Cardiac fibroblast (primary cell): Measurements from ENCODE around the gene TMEM233.
A peak's percentile ranks its signal among the peaks of the same experiment; 100 is the strongest.

ENCODE experiments used
- DNase-seq, 2 donors: peaks; one replicate each; pipeline versions ENCODE4 v3.0.0 to v3.0.0-alpha.2; 2010; ENCODE audit warnings: low read depth in 2 of 2
- H3K4me3 ChIP-seq, 2 donors: replicated peaks in 1 of 2; 1 replicate in 1 of 2; 2 replicates in 1 of 2; pipeline ENCODE4 v1.5.1; 2011; ENCODE audit warnings: low read depth in 2 of 2, low read length in 2 of 2, mild to moderate bottlenecking in 2 of 2, moderate library complexity in 1 of 2
- TF ChIP-seq, protein P1 (sequence below): IDR thresholded peaks from one replicate; pipeline ENCODE4 v1.5.1; 2011; ENCODE audit warnings: low read depth, mild to moderate bottlenecking, low read length, inconsistent platforms

TMEM233 gene

GRCh38 chr12:119620490-119620889, 26.9 kb downstream of the TMEM233 start:
- TF ChIP-seq, protein P1, sequence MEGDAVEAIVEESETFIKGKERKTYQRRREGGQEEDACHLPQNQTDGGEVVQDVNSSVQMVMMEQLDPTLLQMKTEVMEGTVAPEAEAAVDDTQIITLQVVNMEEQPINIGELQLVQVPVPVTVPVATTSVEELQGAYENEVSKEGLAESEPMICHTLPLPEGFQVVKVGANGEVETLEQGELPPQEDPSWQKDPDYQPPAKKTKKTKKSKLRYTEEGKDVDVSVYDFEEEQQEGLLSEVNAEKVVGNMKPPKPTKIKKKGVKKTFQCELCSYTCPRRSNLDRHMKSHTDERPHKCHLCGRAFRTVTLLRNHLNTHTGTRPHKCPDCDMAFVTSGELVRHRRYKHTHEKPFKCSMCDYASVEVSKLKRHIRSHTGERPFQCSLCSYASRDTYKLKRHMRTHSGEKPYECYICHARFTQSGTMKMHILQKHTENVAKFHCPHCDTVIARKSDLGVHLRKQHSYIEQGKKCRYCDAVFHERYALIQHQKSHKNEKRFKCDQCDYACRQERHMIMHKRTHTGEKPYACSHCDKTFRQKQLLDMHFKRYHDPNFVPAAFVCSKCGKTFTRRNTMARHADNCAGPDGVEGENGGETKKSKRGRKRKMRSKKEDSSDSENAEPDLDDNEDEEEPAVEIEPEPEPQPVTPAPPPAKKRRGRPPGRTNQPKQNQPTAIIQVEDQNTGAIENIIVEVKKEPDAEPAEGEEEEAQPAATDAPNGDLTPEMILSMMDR = no peak
- DNase-seq = no peak
- H3K4me3 ChIP-seq = no peak overlapping the region

DNA sequence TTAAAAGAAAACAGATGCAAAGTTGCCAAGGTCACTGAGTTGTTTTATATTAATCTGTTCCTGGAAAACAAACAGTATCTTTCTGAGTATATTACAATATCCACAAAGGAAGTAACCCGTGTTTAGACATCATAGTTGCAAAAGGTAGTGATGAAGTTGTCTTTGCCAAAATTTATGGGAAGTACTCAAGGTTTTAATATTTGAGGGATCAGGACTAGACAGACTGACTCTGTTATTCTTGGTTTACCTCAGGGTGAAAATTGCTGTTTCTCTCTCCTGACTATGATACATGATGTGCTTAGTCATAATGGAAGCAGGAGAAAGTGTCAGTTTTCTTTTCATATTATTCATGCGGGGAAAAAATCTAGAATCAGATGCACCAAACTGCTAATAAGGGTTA, 28.3 kb downstream of the TMEM233 start:
- DNase-seq = no peak
- no peak overlapping the region for H3K4me3 ChIP-seq
- TF ChIP-seq, protein P1 = no peak

DNA sequence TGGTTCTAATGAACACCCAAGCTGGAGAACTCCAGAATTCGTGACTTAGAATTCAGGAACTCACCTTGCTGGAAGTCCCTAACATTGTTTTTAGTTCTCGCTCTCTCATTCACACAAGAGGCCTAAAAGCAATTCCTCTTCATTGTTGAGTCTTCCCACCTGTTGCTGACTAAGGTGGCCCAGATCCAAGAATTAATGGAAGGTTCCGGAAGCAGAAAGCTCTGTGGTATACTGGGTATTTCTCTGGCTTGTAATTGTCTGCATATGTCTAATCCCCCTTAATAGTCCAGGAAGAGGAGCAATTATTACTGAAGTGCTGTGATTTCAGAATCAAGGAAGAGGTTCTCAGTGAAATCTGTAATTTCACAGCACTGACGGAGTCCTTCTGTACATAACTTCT, 31.4 kb downstream of the TMEM233 start:
- DNase-seq = peak; percentile 21 to 41
- TF ChIP-seq, protein P1 = no peak
- H3K4me3 ChIP-seq = no peak overlapping the region

- no peak for DNase-seq
- TF ChIP-seq, protein P1 = no peak
- H3K4me3 ChIP-seq = no peak overlapping the region
Observed at GRCh38 chr12:119627019-119627643, 33.6 kb downstream of the TMEM233 start.

DNA sequence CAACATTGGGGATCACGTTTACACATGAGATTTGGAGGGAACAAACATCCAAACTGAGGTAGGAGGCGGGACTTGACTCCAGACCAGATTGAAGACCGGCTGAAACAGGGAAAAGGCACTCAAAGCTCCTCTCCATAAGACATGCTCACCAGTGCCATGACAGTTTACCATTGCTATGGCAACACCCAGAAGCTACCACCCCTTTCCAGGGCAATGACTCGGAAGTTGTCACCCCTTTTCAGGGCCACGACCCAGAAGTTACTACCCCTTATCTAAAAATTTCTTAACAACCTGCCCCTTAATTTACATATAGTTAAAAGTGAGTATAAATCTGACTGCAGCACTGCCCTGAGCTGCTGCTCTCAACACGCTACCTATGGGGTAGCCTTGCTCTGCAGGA, 34.1 kb downstream of the TMEM233 start:
- no peak overlapping the region for H3K4me3 ChIP-seq
- DNase-seq = no peak
- TF ChIP-seq, protein P1 = no peak

- no peak for DNase-seq
- H3K4me3 ChIP-seq = no peak overlapping the region
- TF ChIP-seq, protein P1 = no peak
Observed at GRCh38 chr12:119630223-119630780, 36.7 kb downstream of the TMEM233 start.

GRCh38 chr12:119630962-119631550, 37.5 kb downstream of the TMEM233 start:
- H3K4me3 ChIP-seq = no peak overlapping the region

More at GRCh38 chr12:119630962-119631550, 37.5 kb downstream of the TMEM233 start:
- TF ChIP-seq, protein P1 = no peak
- no peak for DNase-seq
